Large intestine (tissue), 3 donors: ENCODE results near the gene NAA15. TPM values are rescaled to one million over a fixed set of nuclear protein-coding genes. Genes with fewer than 3 reads are reported as not detected.
"Not testable (repeated sequence)": the region's sequence is repeated elsewhere in the genome, so short reads cannot be mapped to it uniquely, and the experiment has no call there.

Source experiments
- DNase-seq, 2 donors: peaks; one replicate each; pipeline versions ENCODE4 v3.0.0 to v3.0.0-alpha.2; 2013
- H3K27ac ChIP-seq: one replicate; pipeline ENCODE4 v1.5.1; 2013; ENCODE audit warnings: low read length
- H3K27me3 ChIP-seq: 2 replicates; pipeline ENCODE4 v1.6.1; 2013; ENCODE audit warnings: low read length; ENCODE audit not compliant: control insufficient read depth, insufficient read depth
- H3K36me3 ChIP-seq: 2 replicates; pipeline ENCODE4 v1.6.1; 2013; ENCODE audit warnings: low read length; ENCODE audit not compliant: control insufficient read depth, insufficient read depth
- H3K4me1 ChIP-seq: one replicate; pipeline ENCODE4 v1.6.1; 2013; ENCODE audit warnings: low read length; ENCODE audit not compliant: control insufficient read depth, insufficient read depth
- H3K4me3 ChIP-seq: one replicate; pipeline ENCODE4 v1.5.1; 2013; ENCODE audit warnings: low read length
- H3K9me3 ChIP-seq: one replicate; pipeline ENCODE4 v1.6.1; 2013; ENCODE audit warnings: mild to moderate bottlenecking, low read depth, low read length, moderate library complexity; ENCODE audit not compliant: control insufficient read depth
- WGBS: methylation state at CpG from one replicate; pipeline ENCODE4 v1.1.5; 2013; ENCODE audit warnings: low lambda C conversion rate; ENCODE audit not compliant: insufficient coverage; 5-methylcytosine and 5-hydroxymethylcytosine counted together
- polyA plus RNA-seq: library from polyadenylated mRNA; unstranded; fragments of 120-200 nt; gene quantifications from one replicate; pipeline ENCODE4 v1.2.1, GENCODE V29; 2013

Gene NAA15
- polyA plus RNA-seq, 1 donor, result 24.2 TPM

DNA sequence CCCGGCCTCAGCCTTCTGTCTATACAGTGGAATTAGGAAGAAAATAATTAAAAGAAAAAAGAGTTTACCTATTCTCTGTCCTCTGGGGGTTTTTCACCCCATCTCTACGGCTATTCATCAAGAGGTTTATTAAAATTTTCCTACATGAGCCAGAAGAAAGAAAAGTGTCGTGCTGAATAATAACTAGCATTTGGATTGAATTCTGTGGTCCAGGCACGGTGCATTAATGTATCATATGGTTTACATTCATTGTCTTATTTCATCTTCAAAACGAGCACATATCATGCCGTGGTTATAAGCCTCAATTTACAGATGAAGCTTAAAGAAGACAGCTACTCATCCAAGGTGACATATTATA, 5.4 kb upstream of the NAA15 start:
- H3K9me3 ChIP-seq, result no peaks in the 10 kb centered on the region
- H3K4me1 ChIP-seq, result no peaks in the 10 kb centered on the region
- H3K4me3 ChIP-seq, result peak overlapping the region; percentile 73
- WGBS, result 60% methylated on average over 2 of the region's 6 CpGs
- no peak for DNase-seq
- H3K36me3 ChIP-seq, result peaks cover 19% of the 10 kb centered on the region
- peak overlapping the region; percentile 84 for H3K27ac ChIP-seq
- H3K27me3 ChIP-seq, result no peaks in the 10 kb centered on the region

GRCh38 chr4:139297001-139297410, 4.3 kb upstream of the NAA15 start:
- DNase-seq, result no peak
- Histone ChIP-seq H3K36me3 (peaks cover 12% of the 10 kb centered on the region), H3K4me1 (no peaks in the 10 kb centered on the region), H3K27ac (no peak overlapping the region), H3K4me3 (no peak overlapping the region), H3K9me3 (no peaks in the 10 kb centered on the region), H3K27me3 (no peaks in the 10 kb centered on the region)
- no CpG with 5 or more reads among the region's 2 CpGs for WGBS

DNA sequence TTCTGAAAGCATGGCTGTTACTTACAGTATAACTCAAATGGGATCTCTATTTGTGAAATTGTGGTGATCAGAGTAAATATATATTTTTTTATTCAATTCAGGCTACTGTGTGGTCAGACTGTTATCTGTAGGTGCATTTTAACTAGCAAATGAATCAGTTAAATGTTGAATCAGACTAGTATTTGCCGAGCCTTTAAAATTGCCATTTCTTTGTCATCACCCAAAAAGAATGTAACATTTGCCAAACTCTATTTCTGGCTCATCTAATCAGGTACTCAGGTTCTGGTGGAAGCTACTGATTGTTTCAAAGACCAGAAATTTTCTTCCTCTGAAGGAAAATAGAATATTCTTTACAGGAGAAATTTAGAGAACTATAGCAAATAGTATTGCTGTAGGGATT, 1.8 kb upstream of the NAA15 start:
- no CpG with 5 or more reads among the region's 1 CpG for WGBS
- no peaks in the 10 kb centered on the region for H3K9me3 ChIP-seq
- H3K27me3 ChIP-seq, result no peaks in the 10 kb centered on the region
- DNase-seq, result no peak
- H3K36me3 ChIP-seq, result peaks cover 2% of the 10 kb centered on the region
- no peaks in the 10 kb centered on the region for H3K4me1 ChIP-seq
- H3K27ac ChIP-seq, result no peak overlapping the region
- H3K4me3 ChIP-seq, result no peak overlapping the region

DNA sequence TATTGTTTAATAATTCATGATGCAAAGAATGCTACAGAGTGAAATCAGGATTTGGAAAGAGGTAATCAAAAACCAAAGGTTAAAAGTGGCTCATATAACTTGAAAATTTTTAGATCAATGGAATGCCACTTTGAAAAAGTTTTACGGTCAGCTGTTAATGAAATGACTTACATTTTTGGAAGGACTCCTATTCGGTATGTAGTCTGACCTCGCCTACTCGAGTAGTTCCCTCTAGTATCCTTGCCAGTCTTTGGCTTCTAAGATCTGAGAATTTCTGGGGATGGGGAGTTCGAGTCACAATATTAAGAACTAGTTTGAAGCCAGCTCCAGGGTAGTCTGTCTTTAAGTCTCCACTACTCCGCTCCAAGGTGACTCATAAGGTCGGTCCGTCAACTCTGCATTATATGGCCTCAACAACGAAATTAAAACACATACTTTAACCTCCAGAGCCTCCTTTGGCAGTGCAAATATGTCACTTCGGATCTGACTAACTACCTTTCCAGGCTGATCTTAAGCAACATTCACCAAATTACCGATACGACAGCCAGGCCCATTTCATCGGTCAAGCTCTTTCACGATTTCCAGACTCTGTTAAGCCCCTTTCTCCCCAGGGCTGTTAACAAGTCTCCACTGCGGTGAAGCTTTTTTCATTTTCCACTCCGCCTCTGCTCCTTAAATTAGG, 733 bp upstream of the NAA15 start:
- H3K27me3 ChIP-seq, result no peaks in the 10 kb centered on the region
- H3K4me1 ChIP-seq, result no peaks in the 10 kb centered on the region
- H3K4me3 ChIP-seq, result peak overlapping the region; percentile 84
- peaks cover 6% of the 10 kb centered on the region for H3K36me3 ChIP-seq
- H3K9me3 ChIP-seq, result no peaks in the 10 kb centered on the region
- 0% methylated on average over 1 of the region's 16 CpGs for WGBS
- peak overlapping the region; percentile 96 for H3K27ac ChIP-seq
- peak; percentile 61 to 84 for DNase-seq

GRCh38 chr4:139301821-139302611, 711 bp downstream of the NAA15 start, which contains the start of gene NDUFC1:
TSS of gene NDUFC1 (minus strand) at chr4:139302477. CDS start at chr4:139295798, 6,679 bp downstream.
- peak within 1 kb of the TSS; percentile 84 for H3K4me3 ChIP-seq
- peak within 1 kb of the TSS; percentile 96 for H3K27ac ChIP-seq
- 0% methylated on average over 3 of the region's 46 CpGs for WGBS
- peaks cover 8% of the 10 kb centered on the region for H3K36me3 ChIP-seq
- H3K4me1 ChIP-seq, result no peaks in the 10 kb centered on the region
- no peaks in the 10 kb centered on the region for H3K9me3 ChIP-seq
- DNase-seq, result peak; percentile 42 to 69
- H3K27me3 ChIP-seq, result no peaks in the 10 kb centered on the region

GRCh38 chr4:139304920-139305319, 3.6 kb downstream of the NAA15 start:
- WGBS, result no CpG with 5 or more reads among the region's 2 CpGs
- H3K27me3 ChIP-seq, result no peaks in the 10 kb centered on the region
- no peaks in the 10 kb centered on the region for H3K9me3 ChIP-seq
- no peaks in the 10 kb centered on the region for H3K4me1 ChIP-seq
- DNase-seq, result no peak
- no peak overlapping the region for H3K27ac ChIP-seq
- no peak overlapping the region for H3K4me3 ChIP-seq
- H3K36me3 ChIP-seq, result peaks cover 8% of the 10 kb centered on the region

DNA sequence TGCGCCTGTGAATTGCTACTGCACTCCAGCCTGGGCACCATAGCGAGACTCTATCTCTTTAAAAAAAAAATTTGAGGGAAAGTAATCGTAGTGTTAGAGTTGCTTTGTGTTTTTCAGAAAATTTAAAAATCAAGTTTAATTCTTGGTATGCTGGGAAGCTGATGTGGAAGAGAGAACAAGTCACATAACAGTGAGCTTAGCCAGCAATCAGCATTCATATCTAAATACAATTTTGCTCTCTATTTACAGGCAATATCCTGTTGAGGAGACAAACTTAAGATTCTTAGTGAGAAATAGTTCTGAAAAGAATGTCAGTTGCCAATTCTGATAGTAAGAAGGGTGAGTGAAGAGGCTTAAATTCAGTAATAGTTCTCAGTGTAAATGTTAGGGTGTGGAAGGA, 10.6 kb downstream of the NAA15 start:
- H3K4me3 ChIP-seq, result no peak overlapping the region
- H3K27me3 ChIP-seq, result no peaks in the 10 kb centered on the region
- H3K36me3 ChIP-seq, result no peaks in the 10 kb centered on the region
- no peaks in the 10 kb centered on the region for H3K4me1 ChIP-seq
- no peak overlapping the region for H3K27ac ChIP-seq
- H3K9me3 ChIP-seq, result no peaks in the 10 kb centered on the region
- DNase-seq, result no peak
- 100% methylated on average over 1 of the region's 3 CpGs for WGBS

- H3K4me1 ChIP-seq, result no peaks in the 10 kb centered on the region
- no peaks in the 10 kb centered on the region for H3K27me3 ChIP-seq
- no peaks in the 10 kb centered on the region for H3K36me3 ChIP-seq
- no peaks in the 10 kb centered on the region for H3K9me3 ChIP-seq
- H3K27ac ChIP-seq, result no peak overlapping the region
- no CpG with 5 or more reads among the region's 3 CpGs for WGBS
- no peak for DNase-seq
- no peak overlapping the region for H3K4me3 ChIP-seq
Observed at GRCh38 chr4:139312552-139313332, 11.4 kb downstream of the NAA15 start.

GRCh38 chr4:139313414-139313813, 12.1 kb downstream of the NAA15 start:
- DNase-seq, H3K4me1 ChIP-seq, H3K9me3 ChIP-seq, H3K27me3 ChIP-seq, H3K36me3 ChIP-seq, H3K4me3 ChIP-seq, H3K27ac ChIP-seq: not testable (repeated sequence)
- no CpG with 5 or more reads among the region's 10 CpGs for WGBS

DNA sequence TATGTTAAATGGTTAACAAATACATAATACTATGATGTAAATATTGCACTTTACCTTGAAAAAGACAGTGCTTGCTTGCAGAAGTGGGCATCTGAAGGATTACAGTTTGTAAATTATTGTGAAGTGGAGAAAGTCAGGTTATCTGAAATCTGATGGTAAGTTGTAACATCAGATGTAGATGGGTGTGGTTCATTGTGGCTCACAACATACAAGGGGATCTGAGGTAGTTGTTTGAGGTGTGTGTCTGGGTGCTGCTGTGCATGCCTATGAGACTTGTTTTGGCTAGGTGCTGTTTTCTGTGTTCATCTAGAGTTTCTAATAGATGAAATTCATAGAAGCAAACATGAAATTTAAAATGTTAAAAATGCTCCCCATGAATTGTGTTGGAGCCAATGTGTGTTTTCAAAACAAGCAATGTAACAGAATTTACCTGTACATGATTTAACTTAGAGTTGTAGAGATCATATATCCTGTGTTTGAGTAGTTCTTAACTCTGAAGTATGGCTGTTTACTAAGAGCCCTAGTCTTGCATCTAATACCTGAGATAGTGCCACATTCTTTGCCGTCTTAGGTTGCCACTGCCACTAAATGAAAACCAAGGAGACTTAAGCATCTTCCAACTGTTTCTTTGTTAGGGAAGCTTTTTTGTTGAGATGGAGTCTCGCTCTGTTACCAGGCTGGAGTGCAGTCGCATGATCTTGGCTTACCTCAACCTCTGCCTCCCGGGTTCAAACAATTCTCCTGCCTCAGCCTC, 12.9 kb downstream of the NAA15 start:
- H3K9me3 ChIP-seq, result no peaks in the 10 kb centered on the region
- no peaks in the 10 kb centered on the region for H3K36me3 ChIP-seq
- H3K27ac ChIP-seq, result no peak overlapping the region
- H3K4me3 ChIP-seq, result no peak overlapping the region
- WGBS, result 60% methylated on average over 1 of the region's 4 CpGs
- no peak for DNase-seq
- H3K27me3 ChIP-seq, result no peaks in the 10 kb centered on the region
- no peaks in the 10 kb centered on the region for H3K4me1 ChIP-seq
